Globus pallidus (tissue), 1 donor: ENCODE results near the gene KRTAP3-3.

Source experiments
- DNase-seq: peaks from one replicate; pipeline ENCODE4 v3.0.0-alpha.2; 2015; ENCODE audit warnings: low spot score

KRTAP3-3 gene

DNA sequence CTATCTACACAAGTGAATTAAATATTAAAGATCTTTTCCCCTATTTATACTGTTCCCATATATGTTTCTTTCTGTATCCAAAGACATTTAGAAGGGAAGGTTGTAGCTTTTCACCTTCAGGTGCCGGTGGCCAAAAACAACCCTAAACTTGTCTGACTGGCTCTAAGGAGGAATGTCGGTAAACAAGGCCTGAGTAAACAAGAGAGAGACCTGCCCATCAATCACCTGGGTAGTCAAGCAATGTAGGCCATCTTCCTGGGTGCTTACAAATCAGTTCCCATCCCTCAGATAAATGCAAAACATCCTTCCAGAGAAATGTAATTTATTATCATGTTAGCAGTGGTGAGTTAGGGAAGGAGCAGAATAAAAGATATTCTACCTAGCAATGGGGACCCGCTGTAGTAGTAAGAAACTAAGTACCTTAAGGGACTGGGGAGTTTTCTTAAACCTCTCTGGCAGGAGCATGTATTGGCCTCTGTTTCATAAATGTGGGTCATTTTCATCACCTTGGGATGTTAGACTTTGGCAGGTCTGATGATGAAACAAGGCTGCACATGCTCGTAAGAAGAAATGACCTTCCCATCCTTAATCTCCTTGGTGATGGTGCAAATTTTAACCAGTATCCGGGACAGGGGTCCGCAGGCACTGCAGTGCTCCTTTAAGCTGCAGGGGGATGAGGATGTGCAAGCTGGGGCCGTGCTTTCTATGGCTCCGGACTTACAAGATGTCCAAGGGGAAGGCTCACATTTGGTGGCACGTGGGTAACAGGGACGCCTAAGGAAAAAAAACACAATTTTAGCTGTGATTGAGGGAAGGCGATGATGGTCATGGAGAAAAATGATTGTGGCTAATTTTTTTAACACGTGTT is 35.6 kb downstream of the KRTAP3-3 start:
- DNase-seq, result no peak

DNA sequence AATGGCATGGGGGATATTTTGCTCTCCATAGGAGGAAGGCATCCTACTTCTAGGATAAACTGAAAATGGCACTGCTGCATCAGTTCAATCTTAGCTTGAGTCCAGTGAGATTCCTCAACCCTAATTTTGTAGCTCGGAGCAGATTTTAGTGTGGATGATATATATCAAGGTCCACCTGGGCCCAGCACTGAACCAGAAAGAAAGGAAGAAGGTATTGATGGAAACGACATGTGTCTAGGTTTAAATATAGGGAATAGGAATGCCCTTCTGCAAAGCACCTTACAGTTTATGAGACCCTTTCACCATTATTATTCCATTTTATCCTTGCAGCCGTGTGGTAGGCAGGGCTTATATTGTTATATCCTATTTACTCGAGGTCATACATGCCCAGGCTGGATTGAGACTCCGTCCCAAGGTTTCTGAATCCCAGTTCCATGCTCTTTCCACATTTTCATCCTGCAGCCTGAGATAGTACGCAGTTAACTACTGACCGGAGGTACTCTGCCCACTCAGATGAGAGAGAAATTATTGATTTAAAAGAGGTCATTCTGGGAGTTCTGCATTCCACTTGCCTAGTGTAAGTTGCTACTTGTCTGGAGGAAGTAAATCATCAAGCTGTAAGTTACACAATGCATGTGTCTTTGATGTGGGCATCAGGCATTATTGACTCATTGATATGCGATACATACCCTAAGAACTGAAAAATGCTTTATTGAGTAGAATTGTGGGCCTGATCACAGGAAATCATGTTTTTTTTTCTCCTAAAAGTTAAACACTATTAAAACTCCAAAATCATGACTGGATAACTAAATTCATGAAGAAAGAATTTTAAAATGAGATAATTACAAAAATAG is 37.3 kb downstream of the KRTAP3-3 start:
- no peak for DNase-seq

DNA sequence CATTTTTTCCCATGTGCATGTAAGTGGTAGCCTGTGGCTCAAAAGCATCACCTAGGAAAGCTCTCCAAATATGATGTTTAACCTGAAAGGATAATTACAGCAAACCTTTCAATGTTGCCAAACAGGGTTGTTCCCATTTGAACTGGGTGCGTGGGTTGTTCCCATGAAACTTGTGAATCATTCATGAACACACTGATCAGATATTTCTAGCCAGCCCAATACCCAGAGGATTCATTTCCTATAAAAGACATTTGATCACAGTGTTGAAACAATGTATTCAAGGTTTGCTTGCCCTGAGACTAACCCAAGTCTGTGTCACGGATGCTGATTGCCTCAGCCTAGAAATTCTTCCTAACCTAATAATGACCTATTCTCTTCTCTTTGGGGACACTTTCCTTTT is 40.1 kb downstream of the KRTAP3-3 start:
- no peak for DNase-seq

DNA sequence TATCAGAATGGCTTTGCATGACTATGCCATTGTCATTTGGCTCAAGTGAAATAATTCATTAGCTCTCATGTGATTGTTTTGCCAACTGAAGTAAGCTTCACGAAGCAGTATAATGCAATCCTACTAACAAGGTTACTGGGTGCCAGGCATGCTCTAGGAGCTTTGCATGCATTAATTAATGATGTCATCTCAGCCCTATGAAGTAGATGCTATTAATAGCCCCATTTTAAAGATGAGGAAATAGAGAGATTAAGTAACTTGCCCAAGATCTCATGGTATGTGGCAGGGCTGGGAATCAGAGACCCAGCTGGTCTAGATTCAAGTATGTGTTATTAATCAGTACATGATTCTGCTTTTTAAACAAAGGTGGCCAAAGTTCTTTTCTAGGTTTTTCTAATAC is 41.3 kb downstream of the KRTAP3-3 start:
- no peak for DNase-seq

DNA sequence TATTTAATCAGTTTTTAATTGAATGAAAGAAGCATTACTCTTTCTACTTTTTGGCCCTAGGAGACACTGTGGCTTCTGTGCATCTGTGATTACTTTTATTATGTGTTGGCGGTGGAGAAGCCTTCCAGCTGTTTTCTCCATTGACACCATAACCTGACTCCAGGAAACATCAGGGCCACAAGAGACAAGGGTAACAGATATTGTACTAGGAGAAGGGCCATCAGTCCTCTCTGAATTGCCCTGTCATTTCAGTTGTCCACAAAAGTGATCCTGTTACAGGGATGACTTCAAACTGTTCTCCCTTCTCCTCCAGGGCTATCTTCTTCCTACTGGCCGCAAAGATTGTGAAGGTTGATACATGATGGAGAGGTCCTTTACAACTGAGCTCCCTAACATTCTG is 41.8 kb downstream of the KRTAP3-3 start:
- no peak for DNase-seq

DNA sequence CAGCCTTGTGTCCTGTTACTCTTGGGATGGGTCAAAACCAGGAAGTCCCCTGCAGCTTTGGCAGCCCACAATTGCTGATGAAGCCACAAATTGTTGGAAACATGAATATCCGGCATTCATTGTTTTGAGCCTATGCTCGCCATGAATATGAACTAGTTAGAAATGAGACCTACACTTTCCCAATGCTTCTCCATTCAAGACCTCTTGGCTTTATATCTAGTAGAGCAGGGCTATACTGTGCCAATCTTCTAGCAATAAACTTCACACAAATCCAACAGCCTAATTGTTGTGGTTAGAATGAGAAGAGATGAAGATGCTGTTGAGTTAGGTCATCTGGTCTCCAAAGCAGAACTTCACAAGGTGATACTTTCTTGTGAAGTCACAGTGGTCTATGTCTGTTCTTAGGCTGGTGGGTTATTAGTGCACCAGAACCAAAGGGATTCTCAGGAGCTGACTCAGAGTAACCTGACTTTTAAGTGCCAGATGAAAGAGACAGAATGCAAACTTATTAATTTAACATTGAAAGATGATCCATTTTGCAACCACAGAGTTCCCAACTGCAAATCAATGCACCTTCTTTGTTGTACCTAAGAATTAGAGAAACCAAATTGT is 42.8 kb downstream of the KRTAP3-3 start:
- no peak for DNase-seq

DNA sequence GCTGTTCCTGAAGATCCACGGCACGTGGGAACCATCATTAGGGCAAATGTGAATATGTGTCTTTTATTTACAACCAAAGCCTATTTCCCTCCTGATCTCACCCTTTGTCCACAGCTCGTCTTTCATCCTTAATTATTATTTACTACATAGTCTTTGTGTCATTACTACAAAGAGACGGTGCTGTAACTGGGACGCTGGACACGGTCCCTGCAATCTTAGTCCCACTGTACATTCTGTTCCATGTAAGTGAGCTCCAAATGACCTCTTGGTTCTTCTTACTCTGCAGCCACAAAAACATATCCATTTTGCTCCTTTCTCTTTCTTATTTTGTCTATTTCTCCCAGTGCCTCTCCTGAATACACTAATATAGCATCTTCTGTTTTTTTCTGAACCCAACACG is 43.8 kb downstream of the KRTAP3-3 start:
- no peak for DNase-seq

DNA sequence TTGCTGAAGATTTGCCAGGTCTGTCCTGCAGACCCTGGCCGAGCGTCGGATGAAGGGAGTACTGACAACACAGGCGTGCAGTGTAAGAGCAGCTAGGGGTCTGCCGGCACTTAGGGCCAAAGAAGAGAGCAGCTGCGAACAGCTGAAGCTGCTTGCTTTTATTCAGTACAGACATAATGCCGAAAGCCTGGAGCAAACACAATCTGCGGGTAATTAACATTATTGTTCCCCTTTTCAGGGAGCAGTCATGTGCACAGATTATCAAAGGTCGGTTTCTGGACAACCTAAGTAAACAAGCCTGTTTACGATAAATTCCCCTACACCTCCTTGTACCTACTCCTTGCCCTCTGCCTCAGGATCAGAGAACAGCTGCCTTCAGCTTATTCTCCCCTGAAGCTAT is 44.5 kb downstream of the KRTAP3-3 start:
- no peak for DNase-seq

DNA sequence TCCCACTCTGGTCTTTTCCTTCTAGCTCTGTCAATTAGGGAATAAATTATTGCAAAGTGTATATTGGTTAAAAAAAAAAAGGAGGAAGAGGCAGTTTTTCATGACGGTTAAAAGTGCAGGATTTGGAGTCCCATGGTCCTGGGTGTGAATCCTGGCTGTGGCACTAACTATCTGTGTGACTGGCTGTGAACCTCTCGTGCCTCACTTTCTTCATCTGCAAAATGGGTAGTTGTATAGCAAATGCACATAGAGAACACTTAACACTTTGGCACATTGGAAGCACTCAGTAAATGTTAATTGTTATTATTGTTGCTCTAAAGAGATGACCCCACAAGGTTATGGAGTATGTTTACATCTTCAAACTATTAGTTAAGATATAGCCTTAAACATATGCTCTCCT is 46.0 kb downstream of the KRTAP3-3 start:
- no peak for DNase-seq

DNA sequence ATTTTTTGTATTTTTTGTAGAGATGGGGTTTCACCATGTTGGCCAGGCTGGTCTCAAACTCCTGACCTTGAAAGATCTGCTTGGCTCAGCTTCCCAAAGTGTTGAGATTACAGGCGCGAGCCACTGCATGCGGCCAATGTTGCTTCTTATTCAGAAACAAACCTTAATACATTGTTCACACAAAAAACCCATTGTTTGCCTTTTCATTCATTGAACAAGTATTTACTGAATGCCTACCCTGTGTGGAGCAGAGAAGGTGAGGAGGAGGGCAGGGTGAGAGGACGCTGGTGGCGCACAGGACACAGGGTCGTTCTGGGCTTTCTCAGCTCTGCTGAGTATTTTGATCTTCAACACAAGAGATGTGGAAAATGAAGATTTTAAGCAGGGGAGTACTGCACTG is 48.5 kb downstream of the KRTAP3-3 start:
- DNase-seq, result peak; percentile 3

DNA sequence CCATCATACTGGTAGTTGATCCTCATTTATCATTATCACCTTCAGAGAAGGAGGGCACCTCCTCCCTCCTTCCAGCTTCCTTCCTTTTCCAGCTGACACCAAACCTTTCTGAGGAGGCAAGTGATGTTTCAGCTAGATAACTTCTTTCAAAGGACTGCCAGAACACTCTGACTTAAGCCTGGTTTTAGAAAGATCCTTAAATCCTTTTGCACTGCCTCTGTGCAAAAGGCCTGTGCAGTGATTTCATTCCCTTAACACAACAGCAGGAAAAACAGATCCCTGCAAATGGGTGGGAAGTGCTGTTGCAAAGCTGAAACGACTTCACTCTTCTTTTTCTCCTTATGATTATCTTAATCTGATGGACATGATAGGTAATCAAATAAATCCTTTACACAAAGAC is 49.4 kb downstream of the KRTAP3-3 start:
- DNase-seq, result no peak
